Uterus (tissue), 2 donors: ENCODE measurements around the gene ARL4C.

ENCODE experiments used
- POLR2A ChIP-seq, 2 donors: fragments of 450-650 bp; IDR thresholded peaks; one replicate each; pipeline ENCODE4 v1.6.1; 2016; ENCODE audit warnings: antibody characterized with exemption in 2 of 2, mild to moderate bottlenecking in 1 of 2, moderate library complexity in 1 of 2
- TF ChIP-seq, protein P1 (sequence below), 4 experiments: fragments of 200-600 bp in 2 of 4; fragments of 450-650 bp in 2 of 4; sonication (generic) in 2 of 4; IDR thresholded peaks; one replicate each; pipeline ENCODE4 v1.5.1; 2016 to 2019; ENCODE audit warnings: antibody characterized with exemption in 4 of 4, mild to moderate bottlenecking in 2 of 4, moderate library complexity in 1 of 4

DNA sequence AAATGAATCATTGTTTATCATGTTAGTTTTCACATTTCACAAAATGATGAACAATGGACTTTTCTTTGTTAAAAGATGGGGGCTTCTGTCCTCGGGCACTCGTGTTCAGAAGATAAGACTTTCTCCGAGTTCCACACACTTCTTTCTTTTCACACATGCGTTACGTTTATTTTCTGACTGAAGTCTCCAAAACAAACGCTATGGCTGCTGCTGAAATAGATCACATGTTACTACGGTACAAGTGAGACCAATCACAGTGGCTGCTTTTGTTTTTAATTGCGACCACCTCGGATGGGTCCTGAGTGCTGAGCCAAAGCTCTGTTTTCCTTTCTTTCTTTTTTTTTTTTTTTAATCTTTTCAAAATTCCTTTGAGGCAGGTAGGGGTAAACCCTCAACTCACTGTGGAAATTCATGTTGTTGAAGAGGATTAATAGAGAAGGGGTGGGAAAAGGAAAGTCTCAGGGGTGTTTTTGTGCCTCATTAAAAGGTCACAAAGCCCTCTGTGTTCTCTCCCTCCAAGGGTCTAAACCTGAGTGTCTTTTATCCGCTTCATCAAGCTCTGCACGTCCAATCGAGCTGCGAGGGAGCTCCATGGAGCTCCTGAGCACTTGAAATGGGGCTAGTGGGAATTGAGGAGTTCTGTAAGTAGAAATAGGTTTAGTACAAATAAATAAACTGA lies 48.2 kb downstream of the ARL4C start:
- TF ChIP-seq, protein P1, sequence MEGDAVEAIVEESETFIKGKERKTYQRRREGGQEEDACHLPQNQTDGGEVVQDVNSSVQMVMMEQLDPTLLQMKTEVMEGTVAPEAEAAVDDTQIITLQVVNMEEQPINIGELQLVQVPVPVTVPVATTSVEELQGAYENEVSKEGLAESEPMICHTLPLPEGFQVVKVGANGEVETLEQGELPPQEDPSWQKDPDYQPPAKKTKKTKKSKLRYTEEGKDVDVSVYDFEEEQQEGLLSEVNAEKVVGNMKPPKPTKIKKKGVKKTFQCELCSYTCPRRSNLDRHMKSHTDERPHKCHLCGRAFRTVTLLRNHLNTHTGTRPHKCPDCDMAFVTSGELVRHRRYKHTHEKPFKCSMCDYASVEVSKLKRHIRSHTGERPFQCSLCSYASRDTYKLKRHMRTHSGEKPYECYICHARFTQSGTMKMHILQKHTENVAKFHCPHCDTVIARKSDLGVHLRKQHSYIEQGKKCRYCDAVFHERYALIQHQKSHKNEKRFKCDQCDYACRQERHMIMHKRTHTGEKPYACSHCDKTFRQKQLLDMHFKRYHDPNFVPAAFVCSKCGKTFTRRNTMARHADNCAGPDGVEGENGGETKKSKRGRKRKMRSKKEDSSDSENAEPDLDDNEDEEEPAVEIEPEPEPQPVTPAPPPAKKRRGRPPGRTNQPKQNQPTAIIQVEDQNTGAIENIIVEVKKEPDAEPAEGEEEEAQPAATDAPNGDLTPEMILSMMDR (IDR thresholded peaks at IDR 0.05), result no peak
- no peak for TF ChIP-seq POLR2A (IDR thresholded peaks at IDR 0.05)
